HL-60 (cell line): Measurements from ENCODE around the gene KCNQ1.

ENCODE experiments used
- DNase-seq, 2 experiments: peaks; one replicate each; pipeline ENCODE4 v3.0.0-alpha.2; 2010 to 2020; ENCODE audit warnings: low read depth in 1 of 2, low spot score in 1 of 2
- H3K27ac ChIP-seq: fragments of 250-450 bp; sonication (Bioruptor Pico); replicated peaks from 2 replicates; pipeline ENCODE4 v1.5.1; 2020; ENCODE audit warnings: mild to moderate bottlenecking, moderate library complexity
- H3K27me3 ChIP-seq: fragments of 250-450 bp; sonication (Bioruptor Pico); 2 replicates; pipeline ENCODE4 v1.5.1; 2021; ENCODE audit warnings: mild to moderate bottlenecking, moderate library complexity; ENCODE audit not compliant: insufficient read depth, poor library complexity, severe bottlenecking
- H3K4me3 ChIP-seq: replicated peaks from 2 replicates; pipeline ENCODE4 v1.5.1; 2011; ENCODE audit warnings: mild to moderate bottlenecking, control low read depth, low read length; ENCODE audit not compliant: insufficient read depth
- GABPA ChIP-seq: IDR thresholded peaks from 2 replicates; pipeline ENCODE4 v1.6.1; 2012; ENCODE audit warnings: low read depth
- POLR2AphosphoS5 ChIP-seq: IDR thresholded peaks from 2 replicates; pipeline ENCODE4 v1.6.1; 2012; ENCODE audit warnings: low read depth
- SPI1 ChIP-seq: IDR thresholded peaks from 2 replicates; pipeline ENCODE4 v1.6.1; 2012; ENCODE audit warnings: low read depth, mild to moderate bottlenecking, borderline replicate concordance
- TF ChIP-seq, protein P1 (sequence below): IDR thresholded peaks from 2 replicates; pipeline ENCODE4 v1.6.1; 2012; ENCODE audit warnings: low read depth; ENCODE audit not compliant: insufficient replicate concordance
- TF ChIP-seq, protein P2 (sequence below): IDR thresholded peaks from one replicate; pipeline ENCODE4 v1.5.1; 2011; ENCODE audit warnings: low read length, control low read depth, inconsistent platforms; ENCODE audit not compliant: insufficient read depth

The KCNQ1 gene

DNA sequence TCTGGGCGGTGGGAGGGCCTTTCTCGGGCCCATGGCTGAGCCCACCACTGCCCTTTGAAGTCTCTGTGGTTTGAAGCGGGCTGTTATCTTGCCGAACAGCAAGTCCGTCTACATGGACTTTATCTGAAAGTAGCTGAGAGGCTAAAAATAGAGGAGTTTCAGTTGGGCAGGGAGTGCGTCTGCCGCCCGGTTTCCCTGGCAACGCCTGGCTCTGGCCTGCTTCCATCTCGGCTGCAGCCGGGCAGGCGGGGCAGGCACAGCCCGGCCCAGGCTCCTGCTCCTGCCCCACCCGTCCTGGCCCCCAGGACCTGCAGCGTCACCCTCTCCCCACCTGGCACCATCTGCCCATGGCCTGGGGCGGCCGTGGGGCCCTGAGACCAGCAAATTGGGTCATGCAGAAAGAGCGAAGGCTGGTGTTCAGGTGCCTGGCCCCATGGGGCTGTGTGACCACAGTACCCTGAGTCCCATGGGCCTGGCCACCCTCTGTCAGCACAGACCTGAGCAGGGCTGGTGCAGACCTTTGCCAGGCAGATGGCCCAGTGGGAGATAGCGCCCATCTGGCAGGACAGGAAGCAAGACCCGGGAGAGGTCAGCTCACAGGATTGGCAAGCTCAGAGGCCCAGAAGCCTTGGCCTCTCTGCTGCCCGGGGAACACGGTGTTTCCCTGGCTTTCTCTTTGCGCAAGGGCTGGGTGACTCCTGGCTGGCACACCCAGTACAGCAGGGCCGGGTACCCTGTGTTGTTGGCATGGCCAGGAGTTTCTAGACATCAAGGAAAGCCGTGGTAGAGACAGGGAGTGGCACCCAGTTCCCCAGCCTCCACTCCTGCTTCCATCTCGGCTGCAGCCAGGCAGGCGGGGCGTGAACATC is 334.1 kb downstream of the KCNQ1 start:
- H3K27me3 ChIP-seq: no peaks in the 10 kb centered on the region
- no peak overlapping the region for H3K27ac ChIP-seq
- TF ChIP-seq POLR2AphosphoS5 (no peak), SPI1 (no peak)
- peak in 1 of 2 experiments; percentile 43 for DNase-seq
- no peak overlapping the region for H3K4me3 ChIP-seq

DNA sequence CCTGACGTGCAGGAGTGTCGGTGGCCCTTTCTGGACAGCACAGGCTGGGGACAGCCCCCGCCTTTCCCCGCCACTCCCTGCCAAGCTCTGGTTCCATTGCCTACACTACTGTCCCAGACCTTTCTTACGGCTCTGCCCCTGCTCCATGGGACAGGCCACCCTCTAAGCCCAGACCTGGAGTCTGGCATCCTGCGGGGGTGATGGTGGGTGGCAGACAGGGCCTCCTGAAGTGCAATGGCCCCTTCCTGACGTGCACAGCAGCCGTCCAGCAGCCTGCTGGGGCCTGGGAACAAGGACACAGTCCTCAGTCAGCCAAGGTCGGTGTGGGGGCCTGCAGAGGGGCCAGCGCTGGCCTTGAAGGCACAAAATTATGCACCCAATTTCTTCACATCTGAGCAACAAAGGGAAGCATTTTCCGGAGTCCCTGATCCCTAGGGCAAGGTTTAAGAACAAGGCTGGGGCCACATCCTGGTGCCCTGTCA is 334.7 kb downstream of the KCNQ1 start:
- Histone ChIP-seq H3K4me3 (no peak overlapping the region), H3K27me3 (no peaks in the 10 kb centered on the region), H3K27ac (no peak overlapping the region)
- TF ChIP-seq POLR2AphosphoS5: no peak
- no peak for TF ChIP-seq GABPA
- TF ChIP-seq SPI1: no peak
- TF ChIP-seq, protein P1, sequence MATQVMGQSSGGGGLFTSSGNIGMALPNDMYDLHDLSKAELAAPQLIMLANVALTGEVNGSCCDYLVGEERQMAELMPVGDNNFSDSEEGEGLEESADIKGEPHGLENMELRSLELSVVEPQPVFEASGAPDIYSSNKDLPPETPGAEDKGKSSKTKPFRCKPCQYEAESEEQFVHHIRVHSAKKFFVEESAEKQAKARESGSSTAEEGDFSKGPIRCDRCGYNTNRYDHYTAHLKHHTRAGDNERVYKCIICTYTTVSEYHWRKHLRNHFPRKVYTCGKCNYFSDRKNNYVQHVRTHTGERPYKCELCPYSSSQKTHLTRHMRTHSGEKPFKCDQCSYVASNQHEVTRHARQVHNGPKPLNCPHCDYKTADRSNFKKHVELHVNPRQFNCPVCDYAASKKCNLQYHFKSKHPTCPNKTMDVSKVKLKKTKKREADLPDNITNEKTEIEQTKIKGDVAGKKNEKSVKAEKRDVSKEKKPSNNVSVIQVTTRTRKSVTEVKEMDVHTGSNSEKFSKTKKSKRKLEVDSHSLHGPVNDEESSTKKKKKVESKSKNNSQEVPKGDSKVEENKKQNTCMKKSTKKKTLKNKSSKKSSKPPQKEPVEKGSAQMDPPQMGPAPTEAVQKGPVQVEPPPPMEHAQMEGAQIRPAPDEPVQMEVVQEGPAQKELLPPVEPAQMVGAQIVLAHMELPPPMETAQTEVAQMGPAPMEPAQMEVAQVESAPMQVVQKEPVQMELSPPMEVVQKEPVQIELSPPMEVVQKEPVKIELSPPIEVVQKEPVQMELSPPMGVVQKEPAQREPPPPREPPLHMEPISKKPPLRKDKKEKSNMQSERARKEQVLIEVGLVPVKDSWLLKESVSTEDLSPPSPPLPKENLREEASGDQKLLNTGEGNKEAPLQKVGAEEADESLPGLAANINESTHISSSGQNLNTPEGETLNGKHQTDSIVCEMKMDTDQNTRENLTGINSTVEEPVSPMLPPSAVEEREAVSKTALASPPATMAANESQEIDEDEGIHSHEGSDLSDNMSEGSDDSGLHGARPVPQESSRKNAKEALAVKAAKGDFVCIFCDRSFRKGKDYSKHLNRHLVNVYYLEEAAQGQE: no peak
- TF ChIP-seq, protein P2, sequence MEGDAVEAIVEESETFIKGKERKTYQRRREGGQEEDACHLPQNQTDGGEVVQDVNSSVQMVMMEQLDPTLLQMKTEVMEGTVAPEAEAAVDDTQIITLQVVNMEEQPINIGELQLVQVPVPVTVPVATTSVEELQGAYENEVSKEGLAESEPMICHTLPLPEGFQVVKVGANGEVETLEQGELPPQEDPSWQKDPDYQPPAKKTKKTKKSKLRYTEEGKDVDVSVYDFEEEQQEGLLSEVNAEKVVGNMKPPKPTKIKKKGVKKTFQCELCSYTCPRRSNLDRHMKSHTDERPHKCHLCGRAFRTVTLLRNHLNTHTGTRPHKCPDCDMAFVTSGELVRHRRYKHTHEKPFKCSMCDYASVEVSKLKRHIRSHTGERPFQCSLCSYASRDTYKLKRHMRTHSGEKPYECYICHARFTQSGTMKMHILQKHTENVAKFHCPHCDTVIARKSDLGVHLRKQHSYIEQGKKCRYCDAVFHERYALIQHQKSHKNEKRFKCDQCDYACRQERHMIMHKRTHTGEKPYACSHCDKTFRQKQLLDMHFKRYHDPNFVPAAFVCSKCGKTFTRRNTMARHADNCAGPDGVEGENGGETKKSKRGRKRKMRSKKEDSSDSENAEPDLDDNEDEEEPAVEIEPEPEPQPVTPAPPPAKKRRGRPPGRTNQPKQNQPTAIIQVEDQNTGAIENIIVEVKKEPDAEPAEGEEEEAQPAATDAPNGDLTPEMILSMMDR: no peak
- no peak for DNase-seq

DNA sequence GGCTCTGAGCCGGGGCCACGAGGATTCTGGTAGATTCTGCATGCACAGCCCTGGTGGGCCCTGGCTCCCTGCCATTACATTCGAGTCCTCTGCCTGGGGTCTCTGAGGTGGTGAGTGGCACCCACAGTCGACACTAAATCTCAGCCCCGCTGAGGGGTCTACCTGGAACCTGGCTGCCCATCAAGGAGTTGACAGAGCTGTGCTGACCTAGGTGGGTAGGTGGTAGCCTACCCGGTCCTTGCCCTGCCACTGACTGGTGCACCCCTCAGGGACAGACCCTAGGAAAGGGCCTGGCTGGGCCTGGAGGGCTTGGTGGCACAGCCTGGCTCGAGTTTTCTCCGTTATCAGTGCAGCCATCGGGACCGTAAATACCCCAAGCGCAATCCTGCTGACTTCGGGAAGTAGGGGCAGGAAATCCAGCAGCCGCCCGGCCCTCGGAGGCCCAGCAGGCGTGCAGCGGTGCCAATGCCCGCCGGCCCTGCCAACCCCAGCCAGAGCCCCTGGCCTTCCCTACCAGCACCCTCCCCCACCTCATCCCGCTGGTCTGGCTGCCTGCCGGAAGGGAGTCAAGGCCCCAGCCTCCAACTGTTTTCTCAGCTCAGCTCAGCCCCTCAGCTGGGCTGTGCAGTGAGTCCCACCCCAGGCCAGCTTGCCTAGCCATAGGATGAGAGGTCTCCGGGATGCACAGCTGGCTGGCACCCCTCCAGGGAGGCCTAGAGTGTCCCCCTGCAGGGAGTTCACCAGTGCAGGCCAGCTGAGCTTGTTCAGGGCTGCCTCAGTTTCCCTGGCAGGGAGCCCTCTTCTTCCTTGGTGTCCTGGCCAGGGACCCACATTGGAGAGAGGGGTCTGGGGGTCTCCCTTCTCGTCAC is 335.4 kb downstream of the KCNQ1 start:
- TF ChIP-seq, protein P1: no peak
- TF ChIP-seq POLR2AphosphoS5: no peak
- TF ChIP-seq, protein P2: no peak
- TF ChIP-seq SPI1: no peak
- TF ChIP-seq GABPA: no peak
- no peak overlapping the region for H3K4me3 ChIP-seq
- H3K27ac ChIP-seq: no peak overlapping the region
- DNase-seq: no peak
- H3K27me3 ChIP-seq: no peaks in the 10 kb centered on the region

DNA sequence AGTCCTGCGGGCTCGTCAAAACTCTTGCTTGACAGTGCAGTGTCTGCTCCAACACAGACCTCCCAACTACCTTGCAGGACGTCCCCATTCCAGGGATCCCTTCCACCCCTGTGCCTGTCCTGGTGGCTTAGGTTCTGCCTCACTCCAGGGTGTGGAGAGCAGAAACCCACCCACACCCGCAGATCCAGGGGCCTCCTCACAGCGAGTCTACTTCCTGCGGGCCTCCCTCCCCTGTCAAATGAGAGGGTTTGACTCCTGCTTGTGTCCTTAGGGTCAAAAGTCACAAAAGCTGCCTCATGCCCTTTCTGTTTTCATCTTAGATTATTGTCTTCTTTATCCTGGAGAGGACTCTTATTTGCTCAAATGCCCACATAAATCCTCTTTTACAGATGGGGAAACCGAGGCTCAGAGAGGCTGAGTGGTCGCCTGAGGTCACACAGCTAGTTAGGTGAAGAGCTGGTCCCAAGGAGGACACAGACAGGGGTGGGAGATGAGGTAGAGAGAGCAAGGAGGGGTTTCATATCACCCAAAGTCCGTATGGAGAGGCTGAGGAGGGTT is 336.1 kb downstream of the KCNQ1 start:
- H3K27me3 ChIP-seq: no peaks in the 10 kb centered on the region
- DNase-seq: no peak
- no peak overlapping the region for H3K4me3 ChIP-seq
- H3K27ac ChIP-seq: no peak overlapping the region
- TF ChIP-seq, protein P1: no peak
- TF ChIP-seq, protein P2: no peak
- no peak for TF ChIP-seq GABPA
- no peak for TF ChIP-seq SPI1
- TF ChIP-seq POLR2AphosphoS5: no peak
